Measurements from ENCODE around the gene PLEKHA1. TPM values are rescaled to one million over a fixed set of nuclear protein-coding genes. Genes with fewer than 3 reads are reported as not detected.

Gene PLEKHA1
- total and polyA plus RNA-seq, 2 of the 13 experiments (the other 11 are each of a cell fraction or from before 2014, with no cell fraction given), result 32.2 to 53.3 TPM

DNA sequence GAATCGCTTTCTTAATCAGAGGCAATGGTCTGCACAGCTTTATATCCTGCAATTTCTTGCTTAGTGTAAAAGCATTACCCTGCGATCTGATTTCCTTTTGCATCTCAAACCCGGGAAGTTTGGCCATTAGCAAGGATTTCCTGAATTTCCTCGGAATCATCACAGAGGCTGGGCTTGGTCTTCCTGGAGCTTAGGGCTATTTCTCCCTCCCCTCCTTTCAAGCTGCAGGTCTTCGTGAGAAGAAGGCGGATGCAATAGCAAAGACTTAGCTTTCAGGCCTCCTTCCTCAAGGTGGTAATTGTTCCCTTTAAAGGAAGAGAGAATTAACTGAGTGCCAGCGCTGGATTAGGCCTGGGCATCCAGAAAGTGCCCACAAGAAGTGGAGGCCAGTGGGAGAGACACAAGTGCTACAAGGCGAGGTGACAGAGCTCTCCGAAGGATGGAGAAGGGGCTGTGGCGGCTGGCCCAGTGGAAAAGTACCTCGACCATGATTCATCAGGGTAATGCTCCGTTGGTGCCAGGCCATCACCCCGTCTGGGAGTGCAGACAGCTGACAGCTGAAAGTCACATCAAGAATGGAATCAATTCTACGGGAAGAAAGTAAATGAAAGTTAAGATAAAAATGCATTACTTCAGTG lies 76.0 kb downstream of the PLEKHA1 start:
- no peak for DNase-seq (ENCODE audit: low spot score)
- no peak overlapping the region for H3K4me2 ChIP-seq (ENCODE audit: low read depth, low read length)
- POLR2A ChIA-PET, result no interaction called here
- FAIRE-seq, result no peak
- H3K79me2 ChIP-seq (ENCODE audit: insufficient read depth, low read length), result no peaks in the 10 kb centered on the region
- CTCF ChIA-PET (ENCODE audit: low intra/inter-chr PET ratio, low total read pairs), result no interaction called here
- no peak overlapping the region for H3K9ac ChIP-seq (ENCODE audit: insufficient read depth, low read depth, low read length)
- H3K4me1 ChIP-seq (ENCODE audit: insufficient read depth, low read length), result no peaks in the 10 kb centered on the region
- no peak overlapping the region for H3K4me3 ChIP-seq (replicated peaks in 1 of 3; ENCODE audit: insufficient read depth in 1 of 3, low read depth in 2 of 3, low read length in 3 of 3)
- no peak for TF ChIP-seq KAT8 (CRISPR knock-in tag; IDR thresholded peaks at IDR 0.05)
- TF ChIP-seq NBN (conservative IDR thresholded peaks at IDR 0.05), result no peak
- no peak for TF ChIP-seq SAFB2 (CRISPR knock-in tag; IDR thresholded peaks at IDR 0.05; ENCODE audit: borderline replicate concordance, low read depth)
- TF ChIP-seq FOXA1 (IDR thresholded peaks at IDR 0.05), result no peak
- no peak for TF ChIP-seq FOXA1 (CRISPR knock-in tag; IDR thresholded peaks at IDR 0.05)
- in situ Hi-C loops (cut with HindIII; ENCODE audit: extremely low pct_ligation_motif_present, low pct_unique_long_range_greater_than_20kb), result no loop called here
- no peaks in the 10 kb centered on the region for H4K20me1 ChIP-seq (ENCODE audit: insufficient read depth, low read length)
- ATAC-seq, result no peak
- no TSS peak for BruUV-seq (replicated peaks)
- no peaks in the 10 kb centered on the region for H3K36me3 ChIP-seq (replicated peaks in 1 of 2; ENCODE audit: control insufficient read depth in 1 of 2, insufficient read depth in 2 of 2, low read length in 2 of 2)
- no peak overlapping the region for H2AFZ ChIP-seq (ENCODE audit: low read length)
- intact Hi-C loops (cut with micrococcal nuclease; ENCODE audit: unreplicated experiment), result no loop called here
- 37% methylated on average over 14 of the region's 14 CpGs for WGBS (ENCODE audit: low lambda C conversion rate)
- no peak overlapping the region for H3K27ac ChIP-seq (ENCODE audit: extremely low read length, insufficient read depth, low read length)
- no peaks in the 10 kb centered on the region for H3K9me3 ChIP-seq (ENCODE audit: low read length)
- peaks cover 0 to 38% of the 10 kb centered on the region in 2 experiments; a peak in 3 of 5 replicates for H3K27me3 ChIP-seq (ENCODE audit: control insufficient read depth in 1 of 2, insufficient read depth in 2 of 2, low read length in 2 of 2)

DNA sequence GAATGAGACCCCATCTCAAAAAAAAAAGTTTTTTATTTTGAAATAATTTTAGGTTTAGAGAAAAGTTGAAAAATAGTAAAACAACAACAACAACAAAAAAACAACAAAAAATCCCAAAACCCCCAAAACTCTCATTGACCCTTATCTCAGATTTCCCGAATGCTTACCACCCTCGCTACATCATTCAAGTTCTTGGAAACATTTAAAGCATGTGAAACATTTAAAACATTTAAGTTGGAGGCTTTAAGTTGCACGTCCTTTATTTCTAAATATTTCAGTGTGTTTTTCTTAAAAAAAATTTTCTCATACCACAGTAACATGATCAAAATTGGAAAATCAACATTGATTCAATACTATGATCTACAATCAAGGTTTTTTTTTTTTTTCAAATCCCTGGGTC lies 79.6 kb downstream of the PLEKHA1 start:
- no peak for ATAC-seq
- CTCF ChIA-PET (ENCODE audit: low intra/inter-chr PET ratio, low total read pairs), result no interaction called here
- Histone ChIP-seq H3K9me3 (ENCODE audit: low read length) (no peaks in the 10 kb centered on the region), H3K4me1 (ENCODE audit: insufficient read depth, low read length) (no peaks in the 10 kb centered on the region), H3K27me3 (ENCODE audit: control insufficient read depth in 1 of 2, insufficient read depth in 2 of 2, low read length in 2 of 2) (peaks cover 2 to 53% of the 10 kb centered on the region in 2 experiments), H3K4me2 (ENCODE audit: low read depth, low read length) (no peak overlapping the region), H3K4me3 (replicated peaks in 1 of 3; ENCODE audit: insufficient read depth in 1 of 3, low read depth in 2 of 3, low read length in 3 of 3) (no peak overlapping the region), H3K27ac (ENCODE audit: extremely low read length, insufficient read depth, low read length) (no peak overlapping the region), H4K20me1 (ENCODE audit: insufficient read depth, low read length) (no peaks in the 10 kb centered on the region), H3K9ac (ENCODE audit: insufficient read depth, low read depth, low read length) (no peak overlapping the region), H2AFZ (ENCODE audit: low read length) (no peak overlapping the region), H3K79me2 (ENCODE audit: insufficient read depth, low read length) (no peaks in the 10 kb centered on the region), H3K36me3 (replicated peaks in 1 of 2; ENCODE audit: control insufficient read depth in 1 of 2, insufficient read depth in 2 of 2, low read length in 2 of 2) (no peaks in the 10 kb centered on the region)
- POLR2A ChIA-PET, result no interaction called here
- WGBS (ENCODE audit: low lambda C conversion rate), result 30% methylated on average over 3 of the region's 3 CpGs
- no peak for FAIRE-seq
- no peak for DNase-seq (ENCODE audit: low spot score)
- intact Hi-C loops (cut with micrococcal nuclease; ENCODE audit: unreplicated experiment), result no loop called here
- in situ Hi-C loops (cut with HindIII; ENCODE audit: extremely low pct_ligation_motif_present, low pct_unique_long_range_greater_than_20kb), result no loop called here
- no TSS peak for BruUV-seq (replicated peaks)
- TF ChIP-seq ZC3H4 (CRISPR knock-in tag; IDR thresholded peaks at IDR 0.05; ENCODE audit: borderline replicate concordance) (no peak), MBNL3 (CRISPR knock-in tag; conservative IDR thresholded peaks at IDR 0.05) (no peak), MXI1 (IDR thresholded peaks at IDR 0.05; ENCODE audit: borderline replicate concordance, low read depth, low read length) (no peak), NFATC3 (CRISPR knock-in tag; IDR thresholded peaks at IDR 0.05) (no peak), NR1H2 (CRISPR knock-in tag; IDR thresholded peaks at IDR 0.05; ENCODE audit: borderline replicate concordance, low read depth) (no peak), BRCA1 (CRISPR knock-in tag; IDR thresholded peaks at IDR 0.05) (no peak), AKAP8 (CRISPR knock-in tag; IDR thresholded peaks at IDR 0.05) (no peak), ZNF331 (CRISPR knock-in tag; IDR thresholded peaks at IDR 0.05) (no peak)
- TF ChIP-seq, protein P1, sequence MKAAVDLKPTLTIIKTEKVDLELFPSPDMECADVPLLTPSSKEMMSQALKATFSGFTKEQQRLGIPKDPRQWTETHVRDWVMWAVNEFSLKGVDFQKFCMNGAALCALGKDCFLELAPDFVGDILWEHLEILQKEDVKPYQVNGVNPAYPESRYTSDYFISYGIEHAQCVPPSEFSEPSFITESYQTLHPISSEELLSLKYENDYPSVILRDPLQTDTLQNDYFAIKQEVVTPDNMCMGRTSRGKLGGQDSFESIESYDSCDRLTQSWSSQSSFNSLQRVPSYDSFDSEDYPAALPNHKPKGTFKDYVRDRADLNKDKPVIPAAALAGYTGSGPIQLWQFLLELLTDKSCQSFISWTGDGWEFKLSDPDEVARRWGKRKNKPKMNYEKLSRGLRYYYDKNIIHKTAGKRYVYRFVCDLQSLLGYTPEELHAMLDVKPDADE (CRISPR knock-in tag; IDR thresholded peaks at IDR 0.05), result no peak
- TF ChIP-seq, protein P2, sequence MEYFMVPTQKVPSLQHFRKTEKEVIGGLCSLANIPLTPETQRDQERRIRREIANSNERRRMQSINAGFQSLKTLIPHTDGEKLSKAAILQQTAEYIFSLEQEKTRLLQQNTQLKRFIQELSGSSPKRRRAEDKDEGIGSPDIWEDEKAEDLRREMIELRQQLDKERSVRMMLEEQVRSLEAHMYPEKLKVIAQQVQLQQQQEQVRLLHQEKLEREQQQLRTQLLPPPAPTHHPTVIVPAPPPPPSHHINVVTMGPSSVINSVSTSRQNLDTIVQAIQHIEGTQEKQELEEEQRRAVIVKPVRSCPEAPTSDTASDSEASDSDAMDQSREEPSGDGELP (IDR thresholded peaks at IDR 0.05; ENCODE audit: borderline replicate concordance, low read depth), result no peak
- TF ChIP-seq, protein P3, sequence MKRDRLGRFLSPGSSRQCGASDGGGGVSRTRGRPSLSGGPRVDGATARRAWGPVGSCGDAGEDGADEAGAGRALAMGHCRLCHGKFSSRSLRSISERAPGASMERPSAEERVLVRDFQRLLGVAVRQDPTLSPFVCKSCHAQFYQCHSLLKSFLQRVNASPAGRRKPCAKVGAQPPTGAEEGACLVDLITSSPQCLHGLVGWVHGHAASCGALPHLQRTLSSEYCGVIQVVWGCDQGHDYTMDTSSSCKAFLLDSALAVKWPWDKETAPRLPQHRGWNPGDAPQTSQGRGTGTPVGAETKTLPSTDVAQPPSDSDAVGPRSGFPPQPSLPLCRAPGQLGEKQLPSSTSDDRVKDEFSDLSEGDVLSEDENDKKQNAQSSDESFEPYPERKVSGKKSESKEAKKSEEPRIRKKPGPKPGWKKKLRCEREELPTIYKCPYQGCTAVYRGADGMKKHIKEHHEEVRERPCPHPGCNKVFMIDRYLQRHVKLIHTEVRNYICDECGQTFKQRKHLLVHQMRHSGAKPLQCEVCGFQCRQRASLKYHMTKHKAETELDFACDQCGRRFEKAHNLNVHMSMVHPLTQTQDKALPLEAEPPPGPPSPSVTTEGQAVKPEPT (CRISPR knock-in tag; IDR thresholded peaks at IDR 0.05; ENCODE audit: low read depth), result no peak
- TF ChIP-seq, protein P4, sequence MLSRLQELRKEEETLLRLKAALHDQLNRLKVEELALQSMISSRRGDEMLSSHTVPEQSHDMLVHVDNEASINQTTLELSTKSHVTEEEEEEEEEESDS (CRISPR knock-in tag; IDR thresholded peaks at IDR 0.05; ENCODE audit: borderline replicate concordance), result no peak
